HG02938 (cell line): ENCODE data around the gene R3HDM2.

Experiments
- ATAC-seq: cut with Tn5 transposase; IDR thresholded peaks from one replicate; pipeline ENCODE4 v1.9.1; 2021; ENCODE audit warnings: mild to moderate bottlenecking, moderate library complexity; ENCODE audit not compliant: unreplicated experiment

The R3HDM2 gene

GRCh38 chr12:57208631-57209282, 222.1 kb downstream of the R3HDM2 start:
- no peak for ATAC-seq

GRCh38 chr12:57207731-57208630, 222.9 kb downstream of the R3HDM2 start:
- no peak for ATAC-seq

GRCh38 chr12:57205931-57206330, 224.9 kb downstream of the R3HDM2 start:
- no peak for ATAC-seq

GRCh38 chr12:57205186-57205585, 225.7 kb downstream of the R3HDM2 start:
- ATAC-seq, result no peak

- no peak for ATAC-seq
Observed at GRCh38 chr12:57204454-57204853, 226.4 kb downstream of the R3HDM2 start.

- no peak for ATAC-seq
Observed at GRCh38 chr12:57203791-57204190, 227.1 kb downstream of the R3HDM2 start.
